A549 (cell line): ENCODE results near the gene FLNB. TPM values are rescaled to one million over a fixed set of nuclear protein-coding genes. Genes with fewer than 3 reads are reported as not detected.
A peak's percentile ranks its signal among the peaks of the same experiment; 100 is the strongest.

ENCODE experiments used
- ATAC-seq, 2 experiments: fragments of 200-7000 bp in 1 of 2; fragments of >200 bp in 1 of 2; cut with Nextera tagmentation in 1 of 2; cut with Tn5 transposase in 1 of 2; 3 replicates each; pipeline versions ENCODE4 v1.8.0 to v1.9.1; 2018 to 2020; ENCODE audit warnings: mild to moderate bottlenecking in 1 of 2, moderate library complexity in 1 of 2
- CTCF ChIA-PET: fragments of 300-600 bp; sonication (Branson Sonifier 250); formaldehyde crosslinking; extraction: SDS; loops from one replicate; lab custom pipeline; 2021; ENCODE audit warnings: antibody characterized with exemption, inconsistent platforms; lab: Yijun Ruan, JAX
- POLR2A ChIA-PET: fragments of 350-600 bp; formaldehyde crosslinking; extraction: SDS; loops from one replicate; lab custom pipeline; 2021; ENCODE audit warnings: antibody characterized with exemption, inconsistent platforms; lab: Yijun Ruan, JAX
- DNase-seq, 2 experiments: peaks; one replicate each; pipeline versions ENCODE4 v3.0.0 to v3.0.0-alpha.2; 2011 to 2016; ENCODE audit warnings: low read depth in 1 of 2, low spot score in 1 of 2
- FAIRE-seq: peaks from 2 replicates; lab custom pipeline; 2011; peaks lifted over from hg19 to GRCh38; lab: Jason Lieb, UNC
- H3K27ac ChIP-seq, 2 experiments: fragments of >200 bp; sonication (Bioruptor Twin); formaldehyde crosslinking; 3 replicates each; pipeline ENCODE4 v1.5.1; 2016 to 2017
- H3K4me1 ChIP-seq: fragments of >200 bp; sonication (Bioruptor Twin); formaldehyde crosslinking; 3 replicates; pipeline ENCODE4 v1.6.1; 2016
- H3K4me2 ChIP-seq: fragments of >200 bp; sonication (Bioruptor Twin); formaldehyde crosslinking; 3 replicates; pipeline ENCODE4 v1.6.1; 2016
- H3K4me3 ChIP-seq: fragments of >200 bp; sonication (Bioruptor Twin); formaldehyde crosslinking; 3 replicates; pipeline ENCODE4 v1.5.1; 2016
- H3K9me3 ChIP-seq: fragments of >200 bp; sonication (Bioruptor Twin); formaldehyde crosslinking; 3 replicates; pipeline ENCODE4 v1.6.1; 2016
- CHD4 ChIP-seq: fragments of 200-600 bp; sonication (generic); IDR thresholded peaks from 2 replicates; pipeline ENCODE4 v1.6.1; 2016; ENCODE audit warnings: antibody characterized with exemption, mild to moderate bottlenecking, borderline replicate concordance
- EHF ChIP-seq: fragments of 250-450 bp; sonication (Bioruptor Pico); IDR thresholded peaks from 2 replicates; pipeline ENCODE4 v1.5.0; 2020; ENCODE audit warnings: mild to moderate bottlenecking
- EP300 ChIP-seq, 2 experiments: fragments of >200 bp; sonication (Bioruptor Twin); formaldehyde crosslinking; IDR thresholded peaks; 2 replicates in 1 of 2; 3 replicates in 1 of 2; pipeline ENCODE4 v1.6.1; 2016 to 2017
- FOSB ChIP-seq: fragments of 250-450 bp; sonication (Bioruptor Pico); IDR thresholded peaks from 2 replicates; pipeline ENCODE4 v1.5.0; 2020; ENCODE audit warnings: mild to moderate bottlenecking, moderate library complexity
- FOXS1 ChIP-seq: fragments of 250-450 bp; sonication (Bioruptor Pico); IDR thresholded peaks from 2 replicates; pipeline ENCODE4 v1.5.0; 2020; ENCODE audit warnings: mild to moderate bottlenecking, moderate library complexity
- HEYL ChIP-seq: fragments of 250-450 bp; sonication (Bioruptor Pico); IDR thresholded peaks from 2 replicates; pipeline ENCODE4 v1.8.0; 2021; ENCODE audit warnings: mild to moderate bottlenecking, moderate library complexity
- HOXB13 ChIP-seq: fragments of 250-450 bp; sonication (Bioruptor Pico); IDR thresholded peaks from 2 replicates; pipeline ENCODE4 v1.5.0; 2020; ENCODE audit warnings: low read depth, mild to moderate bottlenecking, moderate library complexity
- JUN ChIP-seq, 2 experiments: fragments of >200 bp; sonication (Bioruptor Twin); formaldehyde crosslinking; IDR thresholded peaks; 2 replicates in 1 of 2; 3 replicates in 1 of 2; pipeline ENCODE4 v1.6.1; 2016 to 2017
- JUNB ChIP-seq: fragments of >200 bp; sonication (Bioruptor Twin); formaldehyde crosslinking; IDR thresholded peaks from 2 replicates; pipeline ENCODE4 v1.6.1; 2016
- MAFK ChIP-seq: fragments of 450-650 bp; IDR thresholded peaks from 2 replicates; pipeline ENCODE4 v1.6.1; 2014; ENCODE audit not compliant: partially characterized antibody
- MAX ChIP-seq: IDR thresholded peaks from 2 replicates; pipeline ENCODE4 v1.6.1; 2012
- NR3C1 ChIP-seq: fragments of >200 bp; sonication (Bioruptor Twin); formaldehyde crosslinking; IDR thresholded peaks from 3 replicates; pipeline ENCODE4 v1.6.1; 2017
- PBX3 ChIP-seq: IDR thresholded peaks from 2 replicates; pipeline ENCODE4 v1.6.1; 2012
- RAD21 ChIP-seq, 2 experiments: fragments of >200 bp in 1 of 2; sonication (Bioruptor Twin) in 1 of 2; formaldehyde crosslinking in 1 of 2; IDR thresholded peaks in 1 of 2; conservative IDR thresholded peaks in 1 of 2; 2 replicates in 1 of 2; 3 replicates in 1 of 2; pipeline ENCODE4 v1.6.1; 2012 to 2018; ENCODE audit warnings: inconsistent platforms in 1 of 2
- RCOR1 ChIP-seq: fragments of 150-350 bp; IDR thresholded peaks from 2 replicates; pipeline ENCODE4 v1.6.1; 2014; ENCODE audit warnings: antibody characterized with exemption, low read length, low read depth
- REST ChIP-seq: fragments of 200-600 bp; sonication (generic); IDR thresholded peaks from 2 replicates; pipeline ENCODE4 v1.6.1; 2016; ENCODE audit warnings: antibody characterized with exemption, mild to moderate bottlenecking, moderate library complexity
- TFCP2L1 ChIP-seq: fragments of 250-450 bp; sonication (Bioruptor Pico); IDR thresholded peaks from 2 replicates; pipeline ENCODE4 v1.5.0; 2021; ENCODE audit warnings: mild to moderate bottlenecking
- USF2 ChIP-seq: fragments of 450-650 bp; IDR thresholded peaks from 2 replicates; pipeline ENCODE4 v1.6.1; 2014; ENCODE audit warnings: antibody characterized with exemption
- ZC3H11A ChIP-seq: fragments of 450-650 bp; IDR thresholded peaks from 2 replicates; pipeline ENCODE4 v1.6.1; 2014; ENCODE audit warnings: antibody characterized with exemption, mild to moderate bottlenecking
- WGBS: methylation state at CpG from one replicate; pipeline ENCODE4 v1.1.6; 2017; ENCODE audit errors: missing lambda C conversion rate; 5-methylcytosine and 5-hydroxymethylcytosine counted together
- polyA plus RNA-seq, 4 experiments: library from polyadenylated mRNA; depleted of rRNA in 3 of 4; stranded (reverse); fragments of >200 nt; fragmentation: RNase III in 1 of 4; extraction: RNeasy Plus Mini Kit Qiagen cat#74134 plus additional on column Dnase treatment in 1 of 4; gene quantifications; 2 replicates in 3 of 4; 3 replicates in 1 of 4; pipeline ENCODE4 v1.2.3, GENCODE V29; 2011 to 2017

Gene FLNB
- polyA plus RNA-seq, 2 of the 4 experiments (the other 2 are of a cell fraction) = 235 to 439 TPM

- Histone ChIP-seq H3K9me3 (no peaks in the 10 kb centered on the region), H3K4me3 (no peak overlapping the region), H3K4me1 (peaks cover 99% of the 10 kb centered on the region), H3K27ac (peak overlapping the region; percentile 32 to 79; a peak in 4 of 6 replicates), H3K4me2 (peak overlapping the region; percentile 79)
- WGBS = 90% methylated on average over 2 of the region's 2 CpGs
- no peak for TF ChIP-seq MAFK
- 0 out of 2 replicates have a peak, but pooled peaks have one; percentile 13 for TF ChIP-seq MAX
- TF ChIP-seq NR3C1 = no peak
- no peak for TF ChIP-seq EP300 (IDR thresholded peaks at IDR 0.05)
- TF ChIP-seq HOXB13 (CRISPR knock-in tag) = no peak
- DNase-seq = no peak
- FAIRE-seq = no peak
- CTCF ChIA-PET = interaction anchor here (0.6 kb wide), 1 partner anchor 37 kb away, joined by 3 read pairs; no protein-coding TSS in a partner anchor
- POLR2A ChIA-PET = no interaction called here
- ATAC-seq = no peak
Measured at GRCh38 chr3:58068122-58068809, 60.0 kb downstream of the FLNB start.

- no peak for FAIRE-seq
- CTCF ChIA-PET = interaction anchor here (0.6 to 1.4 kb wide), 4 partner anchors 64 to 81 kb away, joined by 3 to 4 read pairs (median 3); no protein-coding TSS in a partner anchor
- no peaks in the 10 kb centered on the region for H3K9me3 ChIP-seq
- H3K4me2 ChIP-seq = peak overlapping the region; percentile 62
- DNase-seq = peak; percentile 35 to 76
- H3K27ac ChIP-seq = peak overlapping the region; percentile 66 to 84
- POLR2A ChIA-PET = no interaction called here
- 22% methylated on average over 7 of the region's 7 CpGs for WGBS
- no peak overlapping the region for H3K4me3 ChIP-seq
- TF ChIP-seq MAX (peak; percentile 79), JUN (IDR thresholded peaks at IDR 0.05) (0 out of 5 replicates have a peak, but pooled peaks of 1 of the 2 experiments have one; percentile 14), ZC3H11A (no peak), CHD4 (no peak)
- TF ChIP-seq, all 56 proteins: peak for 2
- ATAC-seq = peak; percentile 67 to 70; a peak in 5 of 6 replicates
- H3K4me1 ChIP-seq = peaks cover 99% of the 10 kb centered on the region
Measured at GRCh38 chr3:58071480-58071971, 63.3 kb downstream of the FLNB start.

- no peak for DNase-seq
- Histone ChIP-seq H3K4me3 (no peak overlapping the region), H3K27ac (peak overlapping the region; percentile 66 to 84), H3K4me2 (peak overlapping the region; percentile 62), H3K9me3 (no peaks in the 10 kb centered on the region), H3K4me1 (peaks cover 98% of the 10 kb centered on the region)
- ATAC-seq = no peak; a peak in 1 of 6 replicates
- 60% methylated on average over 14 of the region's 14 CpGs for WGBS
- CTCF ChIA-PET = interaction anchor here (0.6 to 1.4 kb wide), 4 partner anchors 19 to 70 kb away, joined by 3 to 4 read pairs (median 3); no protein-coding TSS in a partner anchor
- POLR2A ChIA-PET = no interaction called here
- FAIRE-seq = no peak
- TF ChIP-seq RCOR1 = no peak
- TF ChIP-seq TFCP2L1 (CRISPR knock-in tag) = no peak
- no peak for TF ChIP-seq MAFK
- no peak for TF ChIP-seq EHF
- TF ChIP-seq JUNB = no peak
- no peak for TF ChIP-seq FOSB
- TF ChIP-seq HEYL (CRISPR knock-in tag) = no peak
Measured at GRCh38 chr3:58072052-58072762, 64.0 kb downstream of the FLNB start.

GRCh38 chr3:58072763-58073130 is 64.5 kb downstream of the FLNB start:
- Histone ChIP-seq H3K4me1 (peaks cover 98% of the 10 kb centered on the region), H3K4me3 (no peak overlapping the region), H3K4me2 (peak overlapping the region; percentile 62), H3K9me3 (no peaks in the 10 kb centered on the region), H3K27ac (peak overlapping the region; percentile 66 to 84; a peak in 4 of 6 replicates)
- ChIA-PET POLR2A (no interaction called here), CTCF (interaction anchor here (0.6 kb wide), 2 partner anchors 16 to 18 kb away, joined by 3 read pairs; no protein-coding TSS in a partner anchor)
- FAIRE-seq = no peak
- 64% methylated on average over 3 of the region's 3 CpGs for WGBS
- TF ChIP-seq REST (no peak), PBX3 (no peak), FOXS1 (no peak), USF2 (no peak), CHD4 (no peak), RAD21 (conservative IDR thresholded peaks at IDR 0.05 in 1 of 2, IDR thresholded peaks at IDR 0.05 in 1 of 2) (no peak), JUN (IDR thresholded peaks at IDR 0.05) (no peak), EHF (no peak)
- no peak for ATAC-seq
- no peak for DNase-seq
